GM18507 (cell line): ENCODE results near the gene ARHGAP42.
"Not testable (repeated sequence)": the region's sequence is repeated elsewhere in the genome, so short reads cannot be mapped to it uniquely, and the experiment has no call there.

Experiments used
- DNase-seq: peaks from one replicate; pipeline ENCODE4 v3.0.0; 2011; ENCODE audit warnings: low read depth; ENCODE audit not compliant: insufficient read length; ENCODE audit errors: extremely low spot score
- FAIRE-seq: peaks from 2 replicates; lab custom pipeline; 2011; peaks lifted over from hg19 to GRCh38; lab: Jason Lieb, UNC

Gene ARHGAP42

GRCh38 chr11:100687054-100687629 lies at the start of gene ARHGAP42:
Gene ARHGAP42, plus strand, starts transcription at chr11:100687288. Its CDS starts 391 bp downstream, at chr11:100687679.
- peak; percentile 83 for FAIRE-seq
- no peak for DNase-seq

GRCh38 chr11:100637706-100638105 lies 49.4 kb upstream of the ARHGAP42 start:
- no peak for FAIRE-seq
- DNase-seq, result no peak

GRCh38 chr11:100638648-100639047 lies 48.4 kb upstream of the ARHGAP42 start:
- FAIRE-seq (no peak), DNase-seq (no peak)

GRCh38 chr11:100639140-100639539 lies 47.9 kb upstream of the ARHGAP42 start:
- no peak for DNase-seq
- no peak for FAIRE-seq

- FAIRE-seq, result no peak
These were observed 47.0 kb upstream of the ARHGAP42 start for GRCh38 chr11:100640071-100640470.

GRCh38 chr11:100640646-100641045 lies 46.4 kb upstream of the ARHGAP42 start:
- DNase-seq (no peak), FAIRE-seq (no peak)

More at GRCh38 chr11:100640071-100640470, 47.0 kb upstream of the ARHGAP42 start:
- no peak for DNase-seq

- no peak for FAIRE-seq
These were observed 45.6 kb upstream of the ARHGAP42 start for GRCh38 chr11:100641456-100641855.

GRCh38 chr11:100646545-100646944 lies 40.5 kb upstream of the ARHGAP42 start:
- no peak for FAIRE-seq

More at GRCh38 chr11:100641456-100641855, 45.6 kb upstream of the ARHGAP42 start:
- DNase-seq, result no peak

GRCh38 chr11:100647861-100648260 lies 39.2 kb upstream of the ARHGAP42 start:
- FAIRE-seq (no peak), DNase-seq (no peak)

More at GRCh38 chr11:100646545-100646944, 40.5 kb upstream of the ARHGAP42 start:
- no peak for DNase-seq

- no peak for DNase-seq
- FAIRE-seq, result no peak
These were observed 23.5 kb upstream of the ARHGAP42 start for GRCh38 chr11:100663583-100663982.

- DNase-seq, result no peak
These were observed 23.1 kb upstream of the ARHGAP42 start for GRCh38 chr11:100663996-100664395.

GRCh38 chr11:100666816-100667215 lies 20.3 kb upstream of the ARHGAP42 start:
- not testable (repeated sequence) for DNase-seq, FAIRE-seq

More at GRCh38 chr11:100663996-100664395, 23.1 kb upstream of the ARHGAP42 start:
- no peak for FAIRE-seq

GRCh38 chr11:100667449-100667848 lies 19.6 kb upstream of the ARHGAP42 start:
- FAIRE-seq (no peak), DNase-seq (no peak)

- no peak for FAIRE-seq
These were observed 16.9 kb upstream of the ARHGAP42 start for GRCh38 chr11:100670140-100670539.

GRCh38 chr11:100671471-100671870 lies 15.6 kb upstream of the ARHGAP42 start:
- FAIRE-seq (no peak), DNase-seq (no peak)

More at GRCh38 chr11:100670140-100670539, 16.9 kb upstream of the ARHGAP42 start:
- no peak for DNase-seq

- DNase-seq (no peak), FAIRE-seq (no peak)
These were observed 14.5 kb upstream of the ARHGAP42 start for GRCh38 chr11:100672498-100673033.

- FAIRE-seq, result no peak
- no peak for DNase-seq
These were observed 14.0 kb upstream of the ARHGAP42 start for GRCh38 chr11:100673063-100673462.

GRCh38 chr11:100674212-100674611 lies 12.9 kb upstream of the ARHGAP42 start:
- DNase-seq (no peak), FAIRE-seq (no peak)

- FAIRE-seq (no peak), DNase-seq (no peak)
These were observed 11.9 kb upstream of the ARHGAP42 start for GRCh38 chr11:100675115-100675650.

- FAIRE-seq, result no peak
- no peak for DNase-seq
These were observed 10.2 kb upstream of the ARHGAP42 start for GRCh38 chr11:100676901-100677300.

- DNase-seq (no peak), FAIRE-seq (no peak)
These were observed 9.3 kb upstream of the ARHGAP42 start for GRCh38 chr11:100677796-100678195.
